ENCODE measurements around the gene THSD4.

GRCh38 chr15:71224024-71224423 is 108.8 kb downstream of the THSD4 start:
- TF ChIP-seq CTCF (IDR thresholded peaks at IDR 0.05; ENCODE audit: low read length) (no peak), EZH2 (IDR thresholded peaks at IDR 0.05; ENCODE audit: borderline replicate concordance, low read length) (no peak)
